GM21786 (cell line): Measurements from ENCODE around the gene NOTCH4.

Experiments used
- ATAC-seq: cut with Tn5 transposase; IDR thresholded peaks from one replicate; pipeline ENCODE4 v1.9.1; 2021; ENCODE audit not compliant: unreplicated experiment

NOTCH4 gene

GRCh38 chr6:32147401-32148132 lies 76.3 kb downstream of the NOTCH4 start:
- no peak for ATAC-seq

- no peak for ATAC-seq
Observed at GRCh38 chr6:32146687-32147086, 77.2 kb downstream of the NOTCH4 start.

DNA sequence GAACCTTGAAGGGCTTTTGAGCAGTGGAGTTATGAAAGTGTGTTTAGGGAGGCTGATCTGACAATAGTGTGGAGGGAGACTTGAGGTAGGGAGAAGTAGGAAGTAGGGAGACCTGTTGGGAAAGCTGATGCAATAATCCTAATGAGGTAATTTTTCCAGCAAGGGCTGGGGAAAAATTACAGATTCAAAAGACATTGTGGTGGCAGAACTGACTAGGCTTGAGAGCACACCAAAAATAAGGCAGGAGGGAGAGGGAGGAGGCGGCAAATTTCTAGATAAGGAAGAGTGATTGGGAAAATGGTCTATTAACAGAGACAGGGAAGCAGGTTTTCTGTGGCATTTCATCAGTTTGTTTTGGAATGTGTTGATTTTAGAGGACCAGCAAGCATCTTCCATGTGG lies 77.6 kb downstream of the NOTCH4 start:
- ATAC-seq = no peak
